Ecto neural progenitor cell (in vitro differentiated cells): Measurements from ENCODE around the gene SFPQ.
A peak's percentile ranks its signal among the peaks of the same experiment; 100 is the strongest.
"Not testable (repeated sequence)": the region's sequence is repeated elsewhere in the genome, so short reads cannot be mapped to it uniquely, and the experiment has no call there.

ENCODE experiments used
- DNase-seq: peaks from one replicate; pipeline ENCODE4 v3.0.0-alpha.2; 2018; ENCODE audit warnings: low spot score

SFPQ gene

DNA sequence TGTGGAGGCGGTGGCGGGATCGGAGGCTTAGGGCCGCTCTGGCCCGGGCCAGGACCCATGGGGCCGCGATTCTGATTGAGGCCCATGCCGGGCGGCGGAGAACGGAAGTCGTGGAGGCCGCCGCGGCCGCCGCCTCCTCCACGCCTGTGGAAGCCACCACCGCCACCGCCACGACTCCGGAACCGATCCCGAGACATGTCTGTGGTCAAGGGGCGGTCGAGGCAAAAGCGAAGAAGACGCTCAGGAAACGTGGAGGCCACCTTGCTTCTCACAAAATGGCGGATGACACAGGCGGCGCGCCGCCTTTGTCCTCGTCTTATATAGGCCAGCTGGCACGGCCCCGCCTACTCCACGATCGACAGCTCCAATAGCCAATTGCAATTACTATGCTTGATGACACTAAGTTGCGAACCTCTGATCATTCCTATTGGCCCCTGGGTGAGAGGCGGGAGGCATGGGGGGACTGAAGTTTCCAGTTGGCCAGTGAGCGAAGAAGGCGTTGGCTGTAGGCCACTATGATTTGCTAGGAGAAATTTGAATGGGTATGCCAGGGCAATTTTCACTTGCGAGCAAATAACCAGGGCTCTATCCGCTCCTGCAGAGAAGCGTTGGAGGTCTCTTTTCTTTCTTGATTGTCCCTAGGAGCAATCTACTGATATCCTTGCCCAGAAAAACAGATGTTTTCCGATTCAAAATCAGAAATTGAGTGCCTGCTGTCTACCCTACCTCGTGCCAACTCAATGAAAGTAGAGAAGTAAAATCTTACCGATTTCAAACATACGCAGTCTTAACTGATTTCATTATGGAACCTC is at the start of gene SFPQ:
Gene SFPQ (minus strand): TSS at position 293 of the 812 bp plus-strand sequence. CDS start 96 bp downstream, at position 197.
- DNase-seq: peak; percentile 97

DNA sequence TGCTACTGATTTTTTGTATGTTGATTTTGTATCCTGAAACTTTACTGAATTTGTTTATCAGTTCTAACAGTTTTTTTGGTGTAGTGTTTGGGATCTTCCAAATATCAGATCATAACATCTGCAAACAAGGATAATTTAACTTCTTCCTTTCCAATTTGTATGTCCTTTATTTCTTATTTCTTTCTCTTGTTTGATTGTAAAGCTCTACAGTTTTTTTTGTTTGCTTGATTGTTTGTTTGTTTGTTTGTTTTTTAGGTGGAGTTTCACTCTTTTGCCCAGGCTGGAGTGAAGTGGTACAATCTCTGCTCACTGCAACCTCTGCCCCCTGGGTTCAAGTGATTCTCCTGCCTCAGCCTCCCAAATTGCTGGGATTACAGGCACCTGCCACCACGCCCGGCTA is 43.8 kb upstream of the SFPQ start:
- DNase-seq: not testable (repeated sequence)

GRCh38 chr1:35231287-35231686 is 38.3 kb upstream of the SFPQ start:
- no peak for DNase-seq

GRCh38 chr1:35229587-35230360 is 36.8 kb upstream of the SFPQ start:
- DNase-seq: no peak

GRCh38 chr1:35226546-35226945 is 33.6 kb upstream of the SFPQ start:
- DNase-seq: no peak

GRCh38 chr1:35223084-35223630 is 30.2 kb upstream of the SFPQ start:
- DNase-seq: no peak

GRCh38 chr1:35222322-35223083 is 29.6 kb upstream of the SFPQ start:
- no peak for DNase-seq

DNA sequence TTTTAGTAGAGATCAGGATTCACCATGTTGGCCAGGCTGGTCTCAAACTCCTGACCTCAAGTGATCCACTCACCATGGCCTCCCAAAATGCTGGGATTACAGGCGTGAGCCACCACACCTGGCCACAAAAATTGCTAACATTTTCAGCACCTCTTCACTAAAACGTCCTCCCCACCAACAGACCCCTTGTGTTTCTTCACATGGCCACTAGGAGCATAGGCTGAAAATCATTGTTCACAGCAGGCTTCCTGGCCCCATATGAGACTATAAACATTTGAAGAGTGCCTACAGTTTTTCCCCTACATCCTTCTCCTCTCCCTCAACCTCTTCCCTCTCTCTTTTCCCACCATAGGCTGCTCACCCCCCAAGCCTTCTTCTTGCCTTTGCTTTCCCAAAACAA is 28.0 kb upstream of the SFPQ start:
- peak; percentile 48 for DNase-seq

DNA sequence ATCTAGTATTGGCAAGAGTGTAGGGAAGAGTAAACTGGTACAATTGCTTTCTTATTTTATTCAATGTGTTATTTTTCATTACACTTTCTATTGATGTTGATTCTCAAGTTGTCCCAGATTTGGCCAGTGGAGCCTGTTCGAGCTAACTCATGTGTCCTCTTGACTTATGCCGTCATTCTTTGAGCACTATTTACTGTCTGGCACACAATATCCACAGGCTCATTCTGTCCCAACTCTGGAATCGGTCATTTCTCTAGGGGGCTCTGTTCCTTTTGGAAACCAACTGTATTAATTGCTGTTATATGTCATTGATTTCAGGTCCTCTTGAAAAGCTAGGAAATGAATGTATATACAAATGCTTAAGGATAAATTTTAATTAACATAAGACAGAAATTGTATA is 22.4 kb upstream of the SFPQ start:
- no peak for DNase-seq

DNA sequence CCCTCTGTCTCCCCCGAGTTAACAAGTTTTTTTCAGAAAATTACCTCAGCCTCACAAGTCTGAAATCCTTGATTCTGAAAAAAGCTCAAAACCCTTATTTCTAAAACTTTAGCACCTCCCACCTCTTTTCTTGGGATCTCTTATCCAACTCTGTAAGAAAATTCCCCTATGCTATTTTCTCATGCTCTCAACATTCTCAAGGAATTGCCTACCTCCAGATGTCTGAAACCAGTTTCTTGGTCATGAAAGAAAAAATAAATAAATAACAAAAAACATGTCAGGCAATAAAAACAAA is 18.1 kb upstream of the SFPQ start:
- DNase-seq: no peak

DNA sequence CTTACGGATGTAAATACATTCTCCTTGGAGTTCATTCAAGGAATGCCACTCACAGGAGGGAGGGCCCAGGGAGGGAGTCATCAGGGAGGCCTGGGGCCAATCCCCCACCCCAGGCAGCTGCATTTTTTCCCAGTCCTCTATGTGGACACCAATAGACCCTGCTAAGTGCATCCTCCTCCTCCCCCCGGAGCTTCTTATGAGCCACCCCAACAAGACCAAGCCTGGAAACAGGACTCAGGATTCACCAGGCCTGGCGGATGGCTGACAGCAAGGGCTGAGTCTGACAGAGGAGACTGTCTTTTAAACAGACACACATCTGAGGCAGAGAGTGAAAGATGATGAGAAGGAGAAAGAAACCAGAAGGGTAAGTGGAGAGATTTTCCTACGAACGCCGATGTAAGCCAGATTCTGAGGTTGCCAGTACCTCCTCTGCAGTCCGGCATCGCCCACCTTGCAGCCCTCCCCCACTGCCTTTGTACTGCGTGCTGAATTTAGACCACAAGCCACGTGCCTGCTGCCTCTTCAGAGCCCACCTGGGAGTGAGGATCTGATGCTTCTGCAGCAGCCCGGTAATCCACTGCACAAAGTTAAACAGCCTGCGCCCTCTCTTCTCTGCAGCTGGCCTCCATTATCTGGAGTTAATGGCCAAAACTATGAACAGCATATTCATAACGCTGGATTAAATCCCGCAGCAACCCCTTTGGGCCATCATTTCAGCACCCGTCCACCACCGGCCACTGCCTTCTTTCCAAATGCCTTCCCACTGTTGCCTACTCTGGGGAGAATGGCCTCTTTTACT is 17.6 kb upstream of the SFPQ start:
- peak; percentile 59 for DNase-seq

- DNase-seq: no peak
These were observed 10.3 kb upstream of the SFPQ start for GRCh38 chr1:35203295-35203694.

DNA sequence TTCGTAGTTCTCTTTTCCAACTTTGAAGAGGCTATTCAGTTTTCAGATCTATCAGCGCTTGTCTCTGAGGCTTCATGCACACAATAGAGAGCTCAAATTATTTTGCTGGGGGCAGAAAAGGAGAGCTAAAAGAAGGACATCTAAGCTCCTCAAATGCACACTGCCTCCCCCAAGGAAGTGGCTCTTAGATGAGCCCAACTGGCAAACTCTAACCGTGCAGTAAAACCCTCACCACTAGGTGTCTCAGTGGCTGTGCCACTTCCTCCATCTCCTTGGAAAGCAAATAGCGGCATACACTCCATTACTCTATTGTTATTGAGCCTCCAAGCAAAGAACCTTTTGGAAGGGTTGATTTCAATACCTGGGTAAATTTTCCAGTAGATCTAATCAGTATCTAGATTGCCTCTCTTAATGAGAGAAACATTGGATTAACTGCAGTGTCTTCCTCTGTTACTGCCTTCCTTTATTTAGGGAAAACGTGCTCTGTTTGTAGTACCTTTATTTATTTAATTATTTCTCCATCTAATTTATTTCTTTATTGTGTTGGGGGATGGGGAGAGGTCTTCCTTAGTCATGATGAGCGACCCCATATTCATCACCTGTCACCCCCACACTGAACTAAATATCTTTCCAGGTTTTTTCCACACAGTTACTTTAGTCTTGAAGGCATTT is 9.2 kb upstream of the SFPQ start:
- DNase-seq: peak; percentile 69

- DNase-seq: no peak
These were observed 8.7 kb upstream of the SFPQ start for GRCh38 chr1:35201631-35202030.

DNA sequence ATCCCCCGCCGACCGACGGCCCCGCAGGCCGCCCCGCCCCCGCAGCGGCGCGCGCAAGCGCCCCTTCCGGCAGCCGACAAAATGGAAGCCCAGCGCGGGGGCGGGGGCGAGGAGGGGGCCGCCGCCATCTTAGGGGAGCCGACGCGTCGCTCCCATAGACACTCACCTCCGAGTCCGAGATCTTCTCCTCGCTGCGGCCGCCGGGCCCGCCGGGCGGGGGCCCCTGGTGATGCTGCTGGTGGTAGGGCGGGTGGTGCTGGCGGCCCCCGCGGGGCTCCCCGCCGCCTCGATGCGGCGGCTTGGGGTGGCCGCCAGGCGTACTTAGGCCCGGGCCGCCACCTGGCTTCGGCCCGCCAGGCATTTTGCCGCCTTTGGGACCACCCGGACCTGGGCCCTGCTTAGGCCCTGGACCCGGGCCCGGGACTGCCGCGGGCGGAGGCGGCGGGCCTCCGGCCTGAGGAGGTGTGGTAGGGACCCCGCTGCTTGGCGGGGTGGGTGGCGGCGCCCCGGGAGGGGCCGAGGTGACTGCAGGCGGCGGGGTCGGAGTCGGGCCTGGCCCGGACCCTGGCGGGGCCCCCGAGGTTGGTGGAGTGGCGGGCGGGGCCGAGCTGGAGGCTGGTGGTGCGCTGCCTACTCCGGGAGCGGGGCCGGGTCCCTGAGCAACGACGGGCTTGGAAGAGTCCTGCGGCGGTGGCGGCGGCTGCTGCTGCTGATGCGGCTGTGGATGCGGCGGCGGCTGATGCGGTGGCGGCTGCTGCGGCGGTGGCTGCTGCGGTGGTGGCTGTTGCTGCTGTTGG is 691 bp downstream of the SFPQ start:
- DNase-seq: peak; percentile 90

- no peak for DNase-seq
These were observed 1.4 kb downstream of the SFPQ start for GRCh38 chr1:35191429-35192055.

DNA sequence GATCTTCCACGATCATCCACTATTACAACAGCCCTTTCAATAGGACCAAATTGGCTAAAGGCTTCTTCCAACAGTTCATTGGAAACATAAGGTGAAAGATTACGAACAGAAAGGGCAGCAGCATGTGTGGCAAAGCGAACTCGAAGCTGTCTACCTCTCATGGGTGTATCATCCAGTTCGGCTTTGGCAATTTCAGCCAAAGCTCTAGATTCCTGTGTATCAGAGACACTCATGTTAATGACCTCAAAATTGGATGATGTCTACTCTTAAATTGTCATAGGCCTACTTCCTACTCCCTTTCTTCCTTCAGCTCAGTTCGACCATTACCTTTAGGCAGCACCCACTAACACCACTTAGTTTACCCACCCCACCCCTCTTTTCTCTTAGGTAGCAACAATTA is 2.2 kb downstream of the SFPQ start:
- DNase-seq: no peak

DNA sequence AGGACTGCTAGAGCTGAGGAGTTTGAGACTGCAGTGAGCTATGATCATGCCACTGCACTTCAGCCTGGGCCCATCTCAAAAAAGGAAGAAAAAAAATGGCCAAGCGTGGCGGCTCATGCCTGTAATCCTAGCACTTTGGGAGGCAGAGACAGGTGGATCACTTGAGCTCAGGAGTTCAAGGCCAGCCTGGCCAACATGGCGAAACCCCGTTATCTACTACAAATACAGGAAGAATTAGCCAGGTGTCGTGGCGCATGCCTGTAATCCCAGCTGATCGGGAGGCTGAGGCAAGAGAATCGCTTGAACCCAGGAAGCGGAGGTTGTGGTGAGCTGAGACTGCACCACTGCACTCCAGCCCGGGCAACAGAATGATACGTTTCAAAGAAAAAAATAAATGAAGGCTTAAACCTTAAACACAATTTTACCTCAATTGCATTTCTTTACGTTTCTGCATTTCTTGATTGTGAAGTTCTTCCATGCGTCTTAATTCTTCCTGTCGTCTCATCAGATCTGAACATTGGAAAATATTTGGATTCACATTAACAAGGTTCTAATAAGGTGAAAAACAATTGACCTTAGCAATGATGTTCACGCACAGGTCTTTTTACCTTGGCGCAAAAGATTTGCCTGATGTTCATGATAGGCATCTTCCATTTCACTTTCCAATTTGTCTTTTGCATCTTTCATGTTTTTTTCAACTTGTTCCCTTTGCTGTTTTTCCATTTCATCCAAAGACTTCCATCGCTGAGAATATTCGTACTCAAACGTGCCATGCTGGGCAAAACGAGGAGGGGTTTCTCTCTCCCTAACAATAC is 4.2 kb downstream of the SFPQ start:
- no peak for DNase-seq

- DNase-seq: no peak
These were observed 5.1 kb downstream of the SFPQ start for GRCh38 chr1:35187816-35188342.
